NCI-H524 (cell line): ENCODE data around the gene WWTR1.

Experiments
- DNase-seq, 2 experiments: peaks; one replicate each; lab custom pipeline; 2025; lab: John Stamatoyannopoulos, UW

Gene WWTR1

GRCh38 chr3:149623824-149624223 is 34.0 kb downstream of the WWTR1 start:
- no peak for DNase-seq

GRCh38 chr3:149621218-149622005 is 36.4 kb downstream of the WWTR1 start:
- no peak for DNase-seq

GRCh38 chr3:149620291-149621020 is 37.4 kb downstream of the WWTR1 start:
- no peak for DNase-seq

DNA sequence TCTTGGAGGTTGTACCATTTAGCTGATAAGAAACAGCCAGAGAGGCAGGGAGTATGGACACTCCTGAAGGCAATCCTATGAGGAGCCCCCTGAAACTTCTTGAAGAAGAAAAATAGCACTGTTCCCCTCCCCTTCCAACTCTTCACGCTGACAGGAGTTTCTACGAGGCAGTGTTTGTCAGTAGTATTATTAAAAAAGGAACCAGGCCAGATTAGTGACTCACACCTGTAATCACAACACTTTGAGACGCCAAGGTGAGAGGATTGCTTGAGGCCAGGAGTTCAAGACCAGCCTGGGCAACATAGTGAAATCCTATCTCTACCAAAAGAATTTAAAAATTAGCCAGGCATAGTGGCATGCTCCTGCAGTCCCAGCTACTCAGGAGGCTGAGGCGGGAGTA is 38.7 kb downstream of the WWTR1 start:
- no peak for DNase-seq

DNA sequence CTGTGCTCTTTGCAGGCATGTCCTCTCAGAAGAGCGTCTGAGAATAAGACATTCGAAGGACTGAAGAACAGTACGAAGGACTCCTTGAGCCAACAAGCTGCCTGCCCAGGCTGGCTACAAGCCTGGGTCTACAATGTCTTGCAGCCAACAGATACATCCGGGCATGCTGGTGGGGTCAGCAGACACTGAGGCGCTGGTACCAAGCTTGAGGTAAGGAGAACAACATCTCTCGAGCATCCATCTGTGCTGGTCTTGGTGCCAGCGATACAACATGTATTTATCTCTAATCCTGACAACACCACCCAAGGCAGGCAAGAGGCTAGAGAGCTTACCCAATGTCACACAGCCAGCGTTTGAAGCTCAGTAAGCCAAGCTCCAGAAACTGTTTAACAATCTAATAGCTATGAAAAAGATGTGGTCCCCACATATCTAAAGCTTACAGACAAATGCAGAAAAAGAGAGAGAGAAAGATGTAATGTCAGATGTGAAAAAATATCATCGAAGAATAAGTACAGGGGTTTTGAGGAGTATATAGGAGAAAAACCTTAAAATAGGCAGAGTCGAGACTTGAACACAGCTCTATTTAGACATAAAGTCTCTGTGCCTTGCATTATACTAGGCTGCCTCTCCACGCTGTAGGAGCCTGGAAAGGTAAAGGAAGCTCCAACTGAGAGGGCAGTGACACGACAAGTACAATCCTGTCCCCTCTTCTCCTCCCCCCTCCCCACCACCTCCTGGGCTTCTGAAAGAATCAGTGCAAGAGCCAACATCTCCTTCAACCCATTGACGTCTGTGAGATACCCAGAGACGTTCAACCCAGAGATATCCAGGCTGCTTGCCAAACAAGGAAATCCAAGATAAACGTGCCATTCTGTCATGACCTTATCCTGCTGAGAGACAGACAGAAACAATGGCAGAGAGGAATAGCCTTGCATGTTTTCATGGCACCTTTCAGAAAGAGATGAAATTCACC is 39.4 kb downstream of the WWTR1 start:
- DNase-seq: no peak

DNA sequence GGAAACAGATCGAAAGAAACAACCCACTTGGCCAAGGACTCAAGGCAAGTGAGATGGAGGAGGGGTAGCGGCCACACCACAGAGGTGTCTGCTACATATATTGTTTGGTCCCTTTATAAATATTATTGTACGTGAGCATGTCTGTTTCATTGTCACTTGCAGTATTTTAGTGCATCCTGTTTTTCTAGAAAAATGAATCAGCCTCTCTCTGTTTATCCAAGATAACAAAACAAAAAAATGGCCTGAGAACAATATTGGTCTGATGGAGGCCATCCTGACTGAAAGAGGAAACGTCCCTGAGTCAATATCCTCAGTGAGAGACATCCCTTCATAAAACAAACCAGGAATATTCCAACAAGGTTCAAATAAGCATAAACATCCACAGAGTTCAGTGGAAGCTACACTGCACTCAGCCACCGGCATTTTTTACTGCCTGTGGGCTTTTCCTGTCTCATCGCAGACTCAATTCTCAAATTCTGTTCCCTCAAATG is 42.0 kb downstream of the WWTR1 start:
- DNase-seq: no peak

GRCh38 chr3:149613988-149614387 is 43.8 kb downstream of the WWTR1 start:
- peak in 1 of 2 experiments; percentile 15 for DNase-seq

- no peak for DNase-seq
These were observed 45.4 kb downstream of the WWTR1 start for GRCh38 chr3:149612456-149612855.

- DNase-seq: no peak
These were observed 46.7 kb downstream of the WWTR1 start for GRCh38 chr3:149611149-149611548.

GRCh38 chr3:149610351-149611105 is 47.3 kb downstream of the WWTR1 start:
- no peak for DNase-seq

DNA sequence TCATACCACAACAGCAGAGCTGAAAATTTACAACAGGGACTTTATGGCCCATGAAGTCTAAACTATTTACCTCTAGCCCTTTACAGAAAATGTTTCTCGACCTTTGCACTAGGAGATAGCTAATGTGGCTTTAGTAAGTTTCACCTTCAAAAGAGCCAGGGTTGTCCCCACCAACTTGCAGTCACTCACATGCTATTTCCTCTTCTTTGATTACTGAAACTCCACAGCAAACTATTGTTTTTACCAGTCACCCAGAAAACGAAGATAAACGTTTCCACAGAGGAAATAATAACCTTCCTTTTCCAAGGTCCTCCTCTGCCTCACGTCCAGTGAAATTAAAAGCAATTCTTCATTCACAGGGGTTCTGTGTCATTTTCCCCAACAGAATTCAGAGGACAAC is 48.2 kb downstream of the WWTR1 start:
- DNase-seq: no peak

DNA sequence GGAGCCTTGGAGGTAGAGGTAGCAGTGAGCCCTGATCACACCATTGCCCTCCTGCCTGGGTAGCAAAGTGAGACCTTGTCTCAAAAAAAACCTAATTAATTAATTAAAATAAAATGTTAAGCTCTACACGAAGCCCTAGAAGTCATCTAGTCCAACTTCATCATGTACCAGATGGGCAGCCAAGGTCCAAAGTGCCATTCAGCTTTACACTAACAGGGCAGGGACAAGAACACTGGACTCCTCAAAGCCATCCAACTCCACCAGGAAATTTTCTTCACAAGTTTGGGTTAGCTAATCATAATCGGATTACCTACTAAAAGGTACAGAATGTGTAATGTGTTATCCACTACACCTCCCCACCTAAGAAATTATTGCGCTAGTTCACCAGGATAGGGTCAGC is 48.8 kb downstream of the WWTR1 start:
- DNase-seq: no peak

- DNase-seq: no peak
These were observed 51.9 kb downstream of the WWTR1 start for GRCh38 chr3:149605902-149606301.

DNA sequence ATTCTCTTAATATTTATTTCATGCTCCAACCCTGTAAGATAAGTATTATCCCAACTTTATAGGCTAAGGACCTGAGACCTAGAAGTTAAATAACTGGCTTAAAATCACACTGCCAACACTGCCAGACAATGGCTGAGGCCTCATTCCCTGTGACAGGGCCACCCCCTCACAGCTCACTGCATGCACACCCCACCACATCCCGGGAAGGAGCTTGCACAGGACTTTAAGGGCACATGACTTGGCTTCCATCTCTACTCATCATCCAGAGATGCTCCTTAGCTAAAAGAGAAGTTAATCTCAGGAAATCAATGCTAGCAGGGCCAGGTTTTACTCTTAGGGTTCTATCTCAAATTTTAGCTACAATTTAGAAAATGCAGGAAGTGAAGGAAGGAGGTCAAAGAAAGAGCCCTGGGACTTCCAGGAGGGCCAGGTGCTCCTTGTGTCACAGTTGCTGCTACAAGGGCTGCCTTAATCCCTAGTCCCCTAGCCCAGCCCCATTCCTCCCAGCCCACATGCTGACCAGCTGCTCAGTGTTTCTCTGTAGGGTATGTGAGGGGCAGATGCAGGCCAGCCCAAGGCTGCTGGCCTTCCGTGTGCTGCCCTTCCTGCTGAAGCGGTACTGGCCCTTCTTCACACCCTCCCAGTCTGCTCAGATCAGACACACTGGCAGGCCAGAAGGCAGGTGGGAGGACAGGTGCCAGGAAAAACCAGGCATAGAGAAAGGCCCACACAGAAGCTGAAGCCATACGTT is 53.5 kb downstream of the WWTR1 start:
- peak; percentile 37 to 82 for DNase-seq

DNA sequence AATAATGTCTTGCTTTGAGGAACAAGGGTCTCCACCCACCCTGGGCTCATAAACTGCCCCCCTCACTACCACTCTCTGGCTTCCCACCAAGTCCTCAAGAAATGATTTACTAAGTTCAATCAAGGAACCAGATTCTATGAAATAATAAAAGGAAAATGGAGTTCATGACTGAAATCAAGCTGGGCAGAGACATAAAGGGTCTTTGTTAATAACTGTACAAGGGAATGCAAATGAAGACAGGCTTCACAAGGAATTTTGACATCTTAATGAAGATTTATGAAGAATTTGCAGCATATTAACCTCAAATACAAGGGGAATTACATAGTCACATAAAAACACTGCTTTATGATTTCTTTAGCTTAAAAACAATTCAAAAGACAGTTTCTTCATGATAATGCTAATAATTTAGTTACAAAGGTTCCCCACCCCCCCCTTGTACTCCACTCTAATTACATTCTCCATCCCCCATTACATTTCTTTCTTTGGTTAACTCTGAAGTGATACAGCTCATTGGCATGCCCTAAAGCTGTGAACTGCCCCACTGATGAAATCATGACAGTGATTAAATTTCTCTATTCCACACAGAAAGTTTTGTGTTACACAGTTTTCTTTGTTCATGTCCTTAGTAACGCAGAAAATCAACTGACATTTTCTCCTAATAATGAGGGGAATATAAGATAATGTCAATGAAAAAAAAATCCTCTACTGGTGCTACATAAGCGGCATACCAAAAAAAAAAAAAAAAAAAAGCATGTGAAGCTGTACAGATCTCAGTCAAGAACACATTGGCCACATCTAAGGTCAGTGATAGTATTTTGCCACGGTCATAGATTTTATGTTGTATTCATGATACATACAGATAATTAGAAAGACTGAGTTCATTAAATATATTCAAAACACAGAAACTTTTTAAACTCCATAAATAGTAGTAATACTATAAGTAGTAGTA is 54.4 kb downstream of the WWTR1 start:
- DNase-seq: no peak

DNA sequence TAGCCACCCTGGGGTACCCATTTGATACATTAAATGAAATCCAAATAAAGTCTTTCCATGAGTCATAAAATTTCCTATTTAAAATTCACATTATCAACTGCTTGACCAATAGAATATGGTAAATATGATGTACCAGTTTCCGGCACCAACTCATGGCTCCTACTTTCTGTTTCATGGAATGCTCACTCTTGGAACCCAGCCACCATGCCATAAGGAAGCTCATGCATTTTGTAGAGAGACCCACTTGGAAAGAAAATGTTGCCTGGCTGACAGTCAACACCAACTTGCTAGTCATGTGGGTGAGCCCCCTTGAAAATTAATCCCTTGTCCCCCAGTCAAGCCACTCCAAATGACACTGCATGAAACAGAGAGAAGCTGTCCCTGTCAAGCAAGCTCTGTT is 57.2 kb downstream of the WWTR1 start:
- peak; percentile 54 to 84 for DNase-seq

DNA sequence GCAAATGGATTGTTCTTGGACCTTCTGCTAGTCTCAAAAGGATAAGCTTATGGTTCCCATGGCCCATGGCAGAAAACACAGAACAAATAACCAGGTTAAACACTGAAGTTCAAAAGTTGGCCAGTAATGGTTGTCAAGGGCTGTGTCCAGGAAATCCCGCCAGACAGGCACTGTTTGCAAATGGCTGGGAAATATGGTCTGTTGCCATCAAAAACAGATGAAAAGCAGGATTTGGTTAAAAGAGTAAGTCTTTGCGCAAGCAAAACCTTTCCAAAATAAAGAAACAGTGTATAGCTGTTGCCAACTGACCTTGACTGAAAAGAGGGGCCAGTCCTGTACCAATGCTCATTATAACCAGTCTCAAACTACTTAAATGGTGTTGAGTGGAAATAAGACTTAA is 58.6 kb downstream of the WWTR1 start:
- DNase-seq: no peak

- DNase-seq: no peak
These were observed 61.6 kb downstream of the WWTR1 start for GRCh38 chr3:149596134-149596770.
